Sigmoid colon (tissue), 4 donors: ENCODE results near the gene PIWIL4.

Experiments
- CTCF ChIP-seq, 4 experiments: fragments of 450-650 bp in 3 of 4; fragments of 200-600 bp in 1 of 4; IDR thresholded peaks; one replicate each; pipeline ENCODE4 v1.5.1; 2016 to 2019; ENCODE audit warnings: antibody characterized with exemption in 4 of 4, mild to moderate bottlenecking in 3 of 4, moderate library complexity in 2 of 4
- POLR2AphosphoS5 ChIP-seq, 4 donors: sonication (generic); formaldehyde crosslinking; IDR thresholded peaks; one replicate each; pipeline ENCODE4 v1.6.1; 2017; ENCODE audit warnings: antibody characterized with exemption in 4 of 4

GRCh38 chr11:94664346-94664745 is 97.2 kb downstream of the PIWIL4 start:
- TF ChIP-seq CTCF (IDR thresholded peaks at IDR 0.05): no peak
- no peak for TF ChIP-seq POLR2AphosphoS5 (IDR thresholded peaks at IDR 0.05)
